ENCODE measurements around the gene SPATA2L. TPM values are rescaled to one million over a fixed set of nuclear protein-coding genes. Genes with fewer than 3 reads are reported as not detected.

SPATA2L gene
- total and polyA plus RNA-seq, 2 of the 13 experiments (the other 11 are each of a cell fraction or from before 2014, with no cell fraction given), result 9.1 to 20.7 TPM

- TF ChIP-seq MED1 (CRISPR knock-in tag; IDR thresholded peaks at IDR 0.05) (peak; percentile 69), SKIL (CRISPR knock-in tag; IDR thresholded peaks at IDR 0.05; ENCODE audit: borderline replicate concordance) (no peak; the same call in 1 of the 2 replicates), ZNF614 (CRISPR knock-in tag; IDR thresholded peaks at IDR 0.05; ENCODE audit: borderline replicate concordance) (peak; percentile 85; the same call in 1 of the 2 replicates), PRPF4 (IDR thresholded peaks at IDR 0.05; ENCODE audit: low read depth, low read length, poor library complexity, severe bottlenecking) (no peak), SAFB2 (CRISPR knock-in tag; IDR thresholded peaks at IDR 0.05; ENCODE audit: borderline replicate concordance, low read depth) (peak; percentile 86; the same call in 1 of the 2 replicates), ZFP82 (CRISPR knock-in tag; IDR thresholded peaks at IDR 0.05; ENCODE audit: borderline replicate concordance) (0 out of 2 replicates have a peak, but pooled peaks have one; percentile 18), DBP (CRISPR knock-in tag; IDR thresholded peaks at IDR 0.05; ENCODE audit: not compliant biosample characterization) (peak; percentile 68), IRF1 (CRISPR knock-in tag; IDR thresholded peaks at IDR 0.05; ENCODE audit: low read depth) (no peak), YEATS2 (CRISPR knock-in tag; IDR thresholded peaks at IDR 0.05; ENCODE audit: borderline replicate concordance) (peak; percentile 88; the same call in 1 of the 2 replicates), ZKSCAN8 (CRISPR knock-in tag; IDR thresholded peaks at IDR 0.05; ENCODE audit: borderline replicate concordance) (peak; percentile 31; the same call in 1 of the 2 replicates), CREM (IDR thresholded peaks at IDR 0.05) (no peak), CREM (CRISPR knock-in tag; IDR thresholded peaks at IDR 0.05) (no peak), ZNF326 (CRISPR knock-in tag; IDR thresholded peaks at IDR 0.05; ENCODE audit: borderline replicate concordance) (no peak), ZSCAN25 (CRISPR knock-in tag; IDR thresholded peaks at IDR 0.05) (peak; percentile 75; the same call in 1 of the 2 replicates), ZNF546 (CRISPR knock-in tag; conservative IDR thresholded peaks at IDR 0.05) (no peak), ZFP91 (CRISPR knock-in tag; IDR thresholded peaks at IDR 0.05; ENCODE audit: borderline replicate concordance) (peak; percentile 90), KDM2A (CRISPR knock-in tag; IDR thresholded peaks at IDR 0.05; ENCODE audit: borderline replicate concordance, low read depth) (peak; percentile 87; the same call in 1 of the 2 replicates), ZNF383 (CRISPR knock-in tag; IDR thresholded peaks at IDR 0.05; ENCODE audit: borderline replicate concordance) (0 out of 2 replicates have a peak, but pooled peaks have one; percentile 72), ZNF773 (CRISPR knock-in tag; IDR thresholded peaks at IDR 0.05; ENCODE audit: borderline replicate concordance) (peak; percentile 42; the same call in 1 of the 2 replicates), TFE3 (CRISPR knock-in tag; IDR thresholded peaks at IDR 0.05) (peak; percentile 56; the same call in 1 of the 2 replicates)
These were observed 43.9 kb downstream of the SPATA2L start, which contains the start of the genes CHMP1A and SPATA33 (continued) for GRCh38 chr16:89657442-89658220.
